ENCODE data around the gene FBXO48.

The FBXO48 gene

GRCh38 chr2:68411397-68412126 is 55.5 kb downstream of the FBXO48 start:
- DNase-seq (ENCODE audit: extremely low read depth, low read depth): no peak
- H3K4me3 ChIP-seq (replicated peaks; ENCODE audit: low read depth, low read length): no peak overlapping the region
- no peak for TF ChIP-seq CTCF (IDR thresholded peaks at IDR 0.05; ENCODE audit: low read depth, low read length, missing control alignments)
